CD4-positive, alpha-beta T cell (primary cell): ENCODE measurements around the gene ABHD17A. TPM values are rescaled to one million over a fixed set of nuclear protein-coding genes. Genes with fewer than 3 reads are reported as not detected.

Experiments
- ATAC-seq: fragments of 200-7000 bp; cut with Tn5 transposase; one replicate; pipeline ENCODE4 v1.10.0; 2022; ENCODE audit warnings: mild to moderate bottlenecking; ENCODE audit not compliant: poor library complexity
- CTCF ChIA-PET: fragments of 350-600 bp; sonication (Branson Sonifier 250); formaldehyde crosslinking; loops from one replicate; lab custom pipeline; 2021; ENCODE audit warnings: antibody characterized with exemption, inconsistent platforms; lab: Charles Lee
- POLR2A ChIA-PET: fragments of 350-600 bp; sonication (Branson Sonifier 250); formaldehyde crosslinking; loops from one replicate; lab custom pipeline; 2021; ENCODE audit warnings: antibody characterized with exemption, inconsistent platforms; lab: Charles Lee
- DNase-seq, 14 experiments: peaks; one replicate each; pipeline ENCODE4 v3.0.0-alpha.2; 2013 to 2020; ENCODE audit warnings: mixed read lengths in 2 of 14
- H3K27ac ChIP-seq, 2 donors: one replicate each; pipeline versions ENCODE4 v1.5.1 to v1.7.0; 2013; ENCODE audit warnings: low read length in 2 of 2, low read depth in 1 of 2, mild to moderate bottlenecking in 1 of 2
- H3K27me3 ChIP-seq, 2 experiments: 1 replicate in 1 of 2; 2 replicates in 1 of 2; pipeline versions ENCODE4 v1.6.1 to v1.7.0; 2013; ENCODE audit warnings: low read length in 2 of 2, control low read depth in 1 of 2, mild to moderate bottlenecking in 1 of 2, moderate library complexity in 1 of 2; ENCODE audit not compliant: insufficient read depth in 2 of 2, control insufficient read depth in 1 of 2
- H3K36me3 ChIP-seq: one replicate; pipeline ENCODE4 v1.6.1; 2013; ENCODE audit warnings: low read length, control low read depth; ENCODE audit not compliant: insufficient read depth
- H3K4me1 ChIP-seq: one replicate; pipeline ENCODE4 v1.6.1; 2013; ENCODE audit warnings: low read length, control low read depth; ENCODE audit not compliant: insufficient read depth
- H3K4me3 ChIP-seq: one replicate; pipeline ENCODE4 v1.5.1; 2013; ENCODE audit warnings: mild to moderate bottlenecking, low read length, moderate library complexity
- H3K9me3 ChIP-seq, 2 experiments: 1 replicate in 1 of 2; 2 replicates in 1 of 2; pipeline versions ENCODE4 v1.6.1 to v1.7.0; 2013; ENCODE audit warnings: low read length in 2 of 2, mild to moderate bottlenecking in 2 of 2, control low read depth in 1 of 2, moderate library complexity in 1 of 2; ENCODE audit not compliant: control insufficient read depth in 1 of 2, insufficient read depth in 1 of 2
- H3K27ac Mint-ChIP-seq: one replicate; pipeline ENCODE4 v1.8.0; 2020; ENCODE audit warnings: mixed read lengths
- H3K27me3 Mint-ChIP-seq: one replicate; pipeline ENCODE4 v1.8.0; 2021; ENCODE audit warnings: mixed read lengths
- H3K36me3 Mint-ChIP-seq: one replicate; pipeline ENCODE4 v1.8.0; 2021; ENCODE audit warnings: low read depth, mixed read lengths
- H3K4me1 Mint-ChIP-seq: one replicate; pipeline ENCODE4 v1.8.0; 2021; ENCODE audit warnings: low read depth, mixed read lengths
- H3K4me3 Mint-ChIP-seq: one replicate; pipeline ENCODE4 v1.8.0; 2020; ENCODE audit warnings: mild to moderate bottlenecking, mixed read lengths
- H3K9me3 Mint-ChIP-seq: one replicate; pipeline ENCODE4 v1.8.0; 2020; ENCODE audit warnings: mixed read lengths
- CTCF ChIP-seq: fragments of 200-600 bp; IDR thresholded peaks from one replicate; pipeline ENCODE4 v1.8.0; 2022; ENCODE audit warnings: antibody characterized with exemption, mild to moderate bottlenecking
- intact Hi-C, 2 experiments: fragments of 100-400 bp; cut with DNase I in 1 of 2; cut with micrococcal nuclease in 1 of 2; formaldehyde crosslinking; loops; one replicate each; pipeline versions ENCODE4 v1.15.1 to v1.9.0; 2023 to 2025; cut with DNase I, micrococcal nuclease
- total RNA-seq, 174 experiments: library from RNA in 2 of 174; stranded (reverse) in 2 of 174; gene quantifications; one replicate each; pipeline ENCODE4 v1.2.3 and lab custom pipeline; 2021 to 2026

Gene ABHD17A
- total RNA-seq, 2 experiments from 2014 or later = 156 to 172 TPM

- intact Hi-C loops = no loop called here
- ATAC-seq = no peak
- no peak overlapping the region for H3K4me3 ChIP-seq
- peaks cover 36% of the 10 kb centered on the region for H3K4me1 ChIP-seq
- Mint-ChIP-seq H3K36me3 (no peaks in the 10 kb centered on the region), H3K4me1 (peaks cover 8% of the 10 kb centered on the region), H3K27ac (no peak overlapping the region), H3K27me3 (no peaks in the 10 kb centered on the region), H3K9me3 (no peaks in the 10 kb centered on the region), H3K4me3 (no peak overlapping the region)
- ChIA-PET POLR2A (interaction anchor here (0.5 to 0.8 kb wide), 2 partner anchors 17 to 77 kb away, joined by 3 to 4 read pairs; no protein-coding TSS in a partner anchor), CTCF (interaction anchor here (1.3 kb wide), 1 partner anchor 10 kb away, joined by 5 read pairs; no protein-coding TSS in a partner anchor)
- H3K27me3 ChIP-seq = no peaks in the 10 kb centered on the region
- no peak for TF ChIP-seq CTCF
- peaks cover 22% of the 10 kb centered on the region for H3K36me3 ChIP-seq
- H3K9me3 ChIP-seq = no peaks in the 10 kb centered on the region
- no peak overlapping the region for H3K27ac ChIP-seq
- DNase-seq = no peak
These were observed 37.5 kb upstream of the ABHD17A start for GRCh38 chr19:1922803-1923202.

- CTCF ChIA-PET = no interaction called here
- H3K9me3 ChIP-seq = no peaks in the 10 kb centered on the region
- H3K27ac ChIP-seq = no peak overlapping the region
- no peaks in the 10 kb centered on the region for H3K9me3 Mint-ChIP-seq
- H3K4me3 Mint-ChIP-seq = no peak overlapping the region
- ATAC-seq = no peak
- intact Hi-C loops = no loop called here
- no peak overlapping the region for H3K27ac Mint-ChIP-seq
- POLR2A ChIA-PET = no interaction called here
- no peak overlapping the region for H3K4me3 ChIP-seq
- peaks cover 28% of the 10 kb centered on the region for H3K4me1 ChIP-seq
- no peaks in the 10 kb centered on the region for H3K27me3 Mint-ChIP-seq
- peaks cover 22% of the 10 kb centered on the region for H3K36me3 ChIP-seq
- no peaks in the 10 kb centered on the region for H3K27me3 ChIP-seq
- DNase-seq = no peak
- H3K4me1 Mint-ChIP-seq = peaks cover 3% of the 10 kb centered on the region
- no peak for TF ChIP-seq CTCF
- no peaks in the 10 kb centered on the region for H3K36me3 Mint-ChIP-seq
These were observed 36.5 kb upstream of the ABHD17A start for GRCh38 chr19:1921825-1922224.

GRCh38 chr19:1921326-1921725, 36.0 kb upstream of the ABHD17A start:
- Histone ChIP-seq H3K4me1 (peaks cover 28% of the 10 kb centered on the region), H3K36me3 (peaks cover 22% of the 10 kb centered on the region), H3K4me3 (no peak overlapping the region), H3K27ac (no peak overlapping the region), H3K9me3 (no peaks in the 10 kb centered on the region), H3K27me3 (no peaks in the 10 kb centered on the region)
- H3K27ac Mint-ChIP-seq = no peak overlapping the region
- DNase-seq (no peak), ATAC-seq (no peak)
- peaks cover 3% of the 10 kb centered on the region for H3K4me1 Mint-ChIP-seq
- CTCF ChIA-PET = no interaction called here
- H3K27me3 Mint-ChIP-seq = no peaks in the 10 kb centered on the region
- no peaks in the 10 kb centered on the region for H3K9me3 Mint-ChIP-seq
- H3K4me3 Mint-ChIP-seq = no peak overlapping the region
- POLR2A ChIA-PET = no interaction called here
- no peak for TF ChIP-seq CTCF
- intact Hi-C loops = no loop called here
- no peaks in the 10 kb centered on the region for H3K36me3 Mint-ChIP-seq
